Measurements from ENCODE around the gene GRPEL1. TPM values are rescaled to one million over a fixed set of nuclear protein-coding genes. Genes with fewer than 3 reads are reported as not detected.
"Not testable (repeated sequence)": the region's sequence is repeated elsewhere in the genome, so short reads cannot be mapped to it uniquely, and the experiment has no call there.

GRPEL1 gene
- total and polyA plus RNA-seq, 10 of the 15 experiments (the other 5 are each of a cell fraction or from before 2014, with no cell fraction given): 30.8 to 119 (median 67.6) TPM

DNA sequence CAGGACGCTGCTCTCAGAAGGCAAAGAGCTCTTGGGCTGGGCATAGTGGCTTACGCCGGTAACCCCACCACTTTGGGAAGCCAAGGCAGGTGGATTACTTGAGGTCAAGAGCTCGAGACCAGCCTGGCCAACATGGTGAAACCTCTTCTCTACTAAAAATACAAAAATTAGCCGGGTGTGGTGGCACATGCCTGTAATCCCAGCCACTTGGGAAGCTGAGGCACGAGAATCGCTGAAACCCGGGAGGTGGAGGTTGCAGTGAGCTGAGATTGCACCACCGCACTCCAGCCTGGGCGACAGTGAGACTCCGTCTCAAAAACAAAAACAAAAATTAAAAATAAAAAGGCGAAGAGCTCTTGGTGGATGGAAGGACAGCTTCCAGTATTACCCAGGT, 34.6 kb upstream of the GRPEL1 start:
- H3K36me3 ChIP-seq (ENCODE audit: control insufficient read depth in 2 of 2, insufficient read depth in 2 of 2, low read length in 1 of 2); FAIRE-seq; H3K27me3 ChIP-seq (replicated peaks in 1 of 2; ENCODE audit: control insufficient read depth in 2 of 2, insufficient read depth in 2 of 2, low read length in 1 of 2); H3K9me3 ChIP-seq (replicated peaks; ENCODE audit: control insufficient read depth, insufficient read depth, low read length); BruUV-seq (replicated peaks); H3K27ac ChIP-seq (ENCODE audit: control insufficient read depth, insufficient read depth); DNase-seq (ENCODE audit: low read depth, low spot score); intact Hi-C loops (cut with micrococcal nuclease; ENCODE audit: unreplicated experiment); H3K79me2 ChIP-seq (ENCODE audit: control insufficient read depth, insufficient read depth, low read length); H4K20me1 ChIP-seq (ENCODE audit: control insufficient read depth, insufficient read depth); in situ Hi-C loops (cut with MboI); H3K4me1 ChIP-seq (ENCODE audit: control insufficient read depth, insufficient read depth, low read length): not testable (repeated sequence)
- TF ChIP-seq, protein P1, sequence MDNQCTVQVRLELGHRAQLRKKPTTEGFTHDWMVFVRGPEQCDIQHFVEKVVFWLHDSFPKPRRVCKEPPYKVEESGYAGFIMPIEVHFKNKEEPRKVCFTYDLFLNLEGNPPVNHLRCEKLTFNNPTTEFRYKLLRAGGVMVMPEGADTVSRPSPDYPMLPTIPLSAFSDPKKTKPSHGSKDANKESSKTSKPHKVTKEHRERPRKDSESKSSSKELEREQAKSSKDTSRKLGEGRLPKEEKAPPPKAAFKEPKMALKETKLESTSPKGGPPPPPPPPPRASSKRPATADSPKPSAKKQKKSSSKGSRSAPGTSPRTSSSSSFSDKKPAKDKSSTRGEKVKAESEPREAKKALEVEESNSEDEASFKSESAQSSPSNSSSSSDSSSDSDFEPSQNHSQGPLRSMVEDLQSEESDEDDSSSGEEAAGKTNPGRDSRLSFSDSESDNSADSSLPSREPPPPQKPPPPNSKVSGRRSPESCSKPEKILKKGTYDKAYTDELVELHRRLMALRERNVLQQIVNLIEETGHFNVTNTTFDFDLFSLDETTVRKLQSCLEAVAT (IDR thresholded peaks at IDR 0.05): peak; percentile 73; the same call in 1 of the 2 replicates
- Histone ChIP-seq H3K4me3 (peak overlapping the region; percentile 78), H2AFZ (ENCODE audit: control insufficient read depth, low read depth, low read length) (peak overlapping the region; percentile 97), H3K4me2 (ENCODE audit: control insufficient read depth, insufficient read depth) (peak overlapping the region; percentile 98), H3K9ac (ENCODE audit: control insufficient read depth, insufficient read depth, low read length) (peak overlapping the region; percentile 64)
- WGBS (ENCODE audit: insufficient coverage, insufficient replicate concordance, low lambda C conversion rate, missing lambda C conversion rate): 41% methylated on average over 12 of the region's 12 CpGs
- RAD21 ChIA-PET (ENCODE audit: unreplicated experiment): interaction anchor here (1.8 kb wide), 1 partner anchor 34 kb away, joined by 4 read pairs; no protein-coding TSS in a partner anchor
- CTCF ChIA-PET: interaction anchor here (0.6 to 4.4 kb wide), 14 partner anchors 9 to 427 kb away, joined by 3 to 24 read pairs (median 4); no protein-coding TSS in a partner anchor
- SMC1A ChIA-PET (ENCODE audit: uncharacterized antibody, unreplicated experiment): interaction anchor here (1.1 kb wide), 1 partner anchor 88 kb away, joined by 3 read pairs; no protein-coding TSS in a partner anchor
- POLR2A ChIA-PET: interaction anchor here (1.2 kb wide), 1 partner anchor 34 kb away, joined by 5 read pairs; the partner anchor contains the start of gene GRPEL1
- peak; percentile 5 for ATAC-seq

DNA sequence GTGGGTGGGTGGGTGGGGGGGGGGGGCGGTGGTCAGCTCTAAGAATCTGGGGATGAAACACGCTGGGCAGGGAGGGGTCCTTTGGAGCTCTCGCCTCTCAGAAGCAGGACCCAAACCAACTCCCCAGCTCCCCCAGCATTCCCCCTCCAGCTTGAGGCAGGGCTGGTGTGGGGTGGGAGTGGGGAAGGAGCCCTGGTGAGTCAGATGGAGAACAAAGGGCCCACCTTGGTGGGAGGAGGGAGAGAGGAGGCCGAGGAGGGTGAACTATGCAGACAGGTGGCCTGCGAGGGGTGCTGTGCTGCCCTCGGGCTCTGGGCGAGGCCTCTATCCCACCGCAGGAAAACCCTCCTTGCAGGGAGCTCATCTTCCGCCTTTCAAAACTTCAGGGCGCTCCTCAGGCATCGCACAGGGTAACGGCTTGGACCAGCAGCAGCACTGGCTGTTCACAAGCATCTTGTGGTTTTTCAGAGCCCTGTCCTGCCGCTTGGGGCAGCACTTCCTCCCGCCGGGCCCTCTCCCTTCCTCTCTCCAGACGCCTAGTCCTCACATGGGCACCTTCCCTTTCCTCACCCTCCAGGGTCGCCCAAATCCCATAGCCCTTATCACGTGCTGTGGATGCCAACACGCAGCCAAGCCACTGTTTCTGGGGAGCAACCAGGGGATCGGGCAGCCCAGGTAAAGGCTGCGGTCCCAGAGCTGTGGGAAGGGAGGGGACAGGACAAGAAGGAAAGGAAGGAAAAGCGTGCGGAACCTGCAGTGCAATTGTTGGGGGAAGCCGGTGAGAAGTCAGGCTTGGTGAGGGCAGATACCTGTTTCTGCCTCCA, 34.0 kb upstream of the GRPEL1 start:
- Histone ChIP-seq H3K9me3 (replicated peaks; ENCODE audit: control insufficient read depth, insufficient read depth, low read length) (no peaks in the 10 kb centered on the region), H3K79me2 (ENCODE audit: control insufficient read depth, insufficient read depth, low read length) (no peaks in the 10 kb centered on the region), H3K4me1 (ENCODE audit: control insufficient read depth, insufficient read depth, low read length) (peaks cover 7% of the 10 kb centered on the region), H3K4me2 (ENCODE audit: control insufficient read depth, insufficient read depth) (peak overlapping the region; percentile 98), H3K4me3 (peak overlapping the region; percentile 78), H3K36me3 (ENCODE audit: control insufficient read depth in 2 of 2, insufficient read depth in 2 of 2, low read length in 1 of 2) (no peaks in the 10 kb centered on the region), H3K27me3 (replicated peaks in 1 of 2; ENCODE audit: control insufficient read depth in 2 of 2, insufficient read depth in 2 of 2, low read length in 1 of 2) (peaks cover 3% of the 10 kb centered on the region in 2 experiments; a peak in 2 of 4 replicates), H3K9ac (ENCODE audit: control insufficient read depth, insufficient read depth, low read length) (no peak overlapping the region), H3K27ac (ENCODE audit: control insufficient read depth, insufficient read depth) (no peak overlapping the region), H2AFZ (ENCODE audit: control insufficient read depth, low read depth, low read length) (peak overlapping the region; percentile 77), H4K20me1 (ENCODE audit: control insufficient read depth, insufficient read depth) (no peaks in the 10 kb centered on the region)
- intact Hi-C loops (cut with micrococcal nuclease; ENCODE audit: unreplicated experiment) (no loop called here), in situ Hi-C loops (cut with MboI) (no loop called here)
- CTCF ChIA-PET: interaction anchor here (0.5 to 4.4 kb wide), 16 partner anchors 10 to 427 kb away, joined by 3 to 24 read pairs (median 4); no protein-coding TSS in a partner anchor
- DNase-seq (ENCODE audit: low read depth, low spot score) (no peak), ATAC-seq (peak; percentile 90), FAIRE-seq (peak; percentile 65)
- RAD21 ChIA-PET (ENCODE audit: unreplicated experiment): interaction anchor here (1.8 kb wide), 1 partner anchor 33 kb away, joined by 4 read pairs; no protein-coding TSS in a partner anchor
- 27% methylated on average over 22 of the region's 24 CpGs for WGBS (ENCODE audit: insufficient coverage, insufficient replicate concordance, low lambda C conversion rate, missing lambda C conversion rate)
- BruUV-seq (replicated peaks): no TSS peak
- POLR2A ChIA-PET: interaction anchor here (0.8 to 1.2 kb wide), 2 partner anchors 34 to 58 kb away, joined by 3 to 5 read pairs; partner anchors contain the start of genes GRPEL1 and TADA2B
- SMC1A ChIA-PET (ENCODE audit: uncharacterized antibody, unreplicated experiment): interaction anchor here (0.9 to 1.1 kb wide), 2 partner anchors 88 to 221 kb away, joined by 3 read pairs; no protein-coding TSS in a partner anchor
- TF ChIP-seq RFX5 (IDR thresholded peaks at IDR 0.05; ENCODE audit: low read depth, low read length) (no peak), ZSCAN29 (IDR thresholded peaks at IDR 0.05) (no peak), HCFC1 (IDR thresholded peaks at IDR 0.05; ENCODE audit: low read length) (no peak), ZNF24 (IDR thresholded peaks at IDR 0.05) (no peak), KAT2A (conservative IDR thresholded peaks at IDR 0.05; ENCODE audit: control insufficient read depth, low read depth, low read length) (no peak), BCL11A (IDR thresholded peaks at IDR 0.05; ENCODE audit: low read depth, low read length) (no peak)
- TF ChIP-seq, protein P2, sequence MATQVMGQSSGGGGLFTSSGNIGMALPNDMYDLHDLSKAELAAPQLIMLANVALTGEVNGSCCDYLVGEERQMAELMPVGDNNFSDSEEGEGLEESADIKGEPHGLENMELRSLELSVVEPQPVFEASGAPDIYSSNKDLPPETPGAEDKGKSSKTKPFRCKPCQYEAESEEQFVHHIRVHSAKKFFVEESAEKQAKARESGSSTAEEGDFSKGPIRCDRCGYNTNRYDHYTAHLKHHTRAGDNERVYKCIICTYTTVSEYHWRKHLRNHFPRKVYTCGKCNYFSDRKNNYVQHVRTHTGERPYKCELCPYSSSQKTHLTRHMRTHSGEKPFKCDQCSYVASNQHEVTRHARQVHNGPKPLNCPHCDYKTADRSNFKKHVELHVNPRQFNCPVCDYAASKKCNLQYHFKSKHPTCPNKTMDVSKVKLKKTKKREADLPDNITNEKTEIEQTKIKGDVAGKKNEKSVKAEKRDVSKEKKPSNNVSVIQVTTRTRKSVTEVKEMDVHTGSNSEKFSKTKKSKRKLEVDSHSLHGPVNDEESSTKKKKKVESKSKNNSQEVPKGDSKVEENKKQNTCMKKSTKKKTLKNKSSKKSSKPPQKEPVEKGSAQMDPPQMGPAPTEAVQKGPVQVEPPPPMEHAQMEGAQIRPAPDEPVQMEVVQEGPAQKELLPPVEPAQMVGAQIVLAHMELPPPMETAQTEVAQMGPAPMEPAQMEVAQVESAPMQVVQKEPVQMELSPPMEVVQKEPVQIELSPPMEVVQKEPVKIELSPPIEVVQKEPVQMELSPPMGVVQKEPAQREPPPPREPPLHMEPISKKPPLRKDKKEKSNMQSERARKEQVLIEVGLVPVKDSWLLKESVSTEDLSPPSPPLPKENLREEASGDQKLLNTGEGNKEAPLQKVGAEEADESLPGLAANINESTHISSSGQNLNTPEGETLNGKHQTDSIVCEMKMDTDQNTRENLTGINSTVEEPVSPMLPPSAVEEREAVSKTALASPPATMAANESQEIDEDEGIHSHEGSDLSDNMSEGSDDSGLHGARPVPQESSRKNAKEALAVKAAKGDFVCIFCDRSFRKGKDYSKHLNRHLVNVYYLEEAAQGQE (IDR thresholded peaks at IDR 0.05; ENCODE audit: low read depth, low read length): peak; percentile 50; the same call in 1 of the 2 replicates
